ENCODE results near the gene CDC6.

CDC6 gene

GRCh38 chr17:40341808-40342503 is 54.3 kb downstream of the CDC6 start:
- peak; percentile 61 for DNase-seq

GRCh38 chr17:40342504-40343218 is 55.0 kb downstream of the CDC6 start:
- no peak for DNase-seq

- no peak for DNase-seq
Observed at GRCh38 chr17:40343219-40344119, 55.8 kb downstream of the CDC6 start.

- no peak for DNase-seq
Observed at GRCh38 chr17:40344421-40345160, 56.9 kb downstream of the CDC6 start.

GRCh38 chr17:40345161-40345993 is 57.7 kb downstream of the CDC6 start:
- DNase-seq, result peak; percentile 89

DNA sequence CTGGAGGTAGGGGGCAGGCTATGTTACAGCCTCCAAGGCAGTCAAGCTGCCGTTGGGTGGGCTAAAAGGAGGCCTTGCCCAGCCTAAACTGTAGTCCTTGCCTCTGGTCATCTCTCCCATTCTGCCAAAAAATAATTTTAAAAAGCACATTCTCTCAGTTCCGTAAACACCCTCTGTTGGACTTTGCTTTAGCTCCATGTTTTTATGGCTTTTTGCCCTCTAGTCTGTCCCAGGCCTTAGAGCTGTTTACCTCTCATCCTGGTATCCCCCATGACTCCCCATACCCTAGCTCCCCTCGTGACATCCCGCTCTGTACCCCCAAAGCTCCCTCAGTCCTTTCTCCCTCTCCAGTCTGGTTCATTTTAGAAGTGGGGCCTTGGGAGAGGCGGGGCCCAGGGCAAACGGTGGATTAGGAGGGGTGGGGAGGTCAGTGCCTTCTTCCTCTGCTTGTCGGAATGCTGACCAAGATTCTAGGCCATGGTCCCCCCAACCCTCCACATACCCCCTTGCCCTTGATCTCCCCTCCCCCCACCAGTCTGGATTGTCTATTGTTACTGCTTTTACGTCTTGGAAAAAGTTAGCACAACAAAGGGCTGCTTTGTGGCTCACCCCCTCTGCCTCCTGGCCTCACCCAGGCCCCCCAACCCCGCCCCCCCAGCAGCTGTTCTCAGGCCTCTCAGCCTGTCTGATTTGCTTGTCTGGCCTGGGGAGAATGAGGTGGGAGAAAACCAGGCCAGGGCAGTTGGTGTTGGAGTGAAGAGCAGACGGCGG is 58.5 kb downstream of the CDC6 start:
- no peak for DNase-seq

- no peak for DNase-seq
Observed at GRCh38 chr17:40346765-40347158, 59.1 kb downstream of the CDC6 start.

GRCh38 chr17:40347319-40348135 is 59.8 kb downstream of the CDC6 start:
- DNase-seq, result no peak

- DNase-seq, result no peak
Observed at GRCh38 chr17:40348136-40348504, 60.4 kb downstream of the CDC6 start.

- no peak for DNase-seq
Observed at GRCh38 chr17:40348562-40349476, 61.1 kb downstream of the CDC6 start.

DNA sequence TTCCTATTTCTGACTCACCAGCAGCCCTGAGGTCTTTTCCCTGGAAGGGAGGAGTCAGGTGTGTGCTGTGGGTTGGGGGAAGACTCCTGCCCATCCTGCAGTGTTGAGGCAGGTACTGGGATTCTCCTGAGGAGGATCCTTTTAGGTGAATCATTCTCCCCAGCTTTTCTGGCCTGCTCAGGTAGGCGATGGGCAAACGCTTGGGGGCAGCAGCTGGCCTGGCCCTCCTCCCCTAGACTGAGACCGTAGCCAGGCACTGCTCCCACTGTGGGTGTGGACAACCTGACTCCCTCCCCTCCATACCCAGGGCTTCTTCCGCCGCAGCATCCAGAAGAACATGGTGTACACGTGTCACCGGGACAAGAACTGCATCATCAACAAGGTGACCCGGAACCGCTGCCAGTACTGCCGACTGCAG is 61.8 kb downstream of the CDC6 start:
- no peak for DNase-seq

- peak; percentile 74 for DNase-seq
Observed at GRCh38 chr17:40349895-40350688, 62.4 kb downstream of the CDC6 start.

- DNase-seq, result no peak
Observed at GRCh38 chr17:40350689-40351358, 63.1 kb downstream of the CDC6 start.

GRCh38 chr17:40351359-40352236 is 63.9 kb downstream of the CDC6 start:
- no peak for DNase-seq

DNA sequence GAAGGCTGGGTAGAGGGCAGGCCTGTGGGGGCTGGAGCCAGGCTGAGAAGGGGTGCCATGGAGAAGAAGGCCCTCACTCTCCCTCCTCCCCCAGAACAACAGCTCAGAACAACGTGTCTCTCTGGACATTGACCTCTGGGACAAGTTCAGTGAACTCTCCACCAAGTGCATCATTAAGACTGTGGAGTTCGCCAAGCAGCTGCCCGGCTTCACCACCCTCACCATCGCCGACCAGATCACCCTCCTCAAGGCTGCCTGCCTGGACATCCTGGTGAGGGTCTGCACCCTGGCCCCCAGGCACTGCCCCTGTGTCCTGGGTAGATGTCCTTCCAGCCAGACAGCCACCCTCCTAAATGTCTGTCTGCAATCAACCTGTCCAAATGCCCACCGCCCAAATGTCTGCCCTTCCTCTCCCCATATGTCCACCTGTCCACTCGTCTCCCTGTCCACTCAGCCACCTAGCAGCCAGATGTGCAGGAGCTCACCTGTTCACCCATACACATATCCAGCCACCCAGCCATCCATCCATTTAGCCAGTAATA is 64.6 kb downstream of the CDC6 start:
- no peak for DNase-seq

- DNase-seq, result no peak
Observed at GRCh38 chr17:40352779-40353394, 65.2 kb downstream of the CDC6 start.

Data from fibroblast of upper back skin (primary cell).